HG02938 (cell line): ENCODE data around the gene UBR7.

Experiments used
- ATAC-seq: cut with Tn5 transposase; IDR thresholded peaks from one replicate; pipeline ENCODE4 v1.9.1; 2021; ENCODE audit warnings: mild to moderate bottlenecking, moderate library complexity; ENCODE audit not compliant: unreplicated experiment

The UBR7 gene

DNA sequence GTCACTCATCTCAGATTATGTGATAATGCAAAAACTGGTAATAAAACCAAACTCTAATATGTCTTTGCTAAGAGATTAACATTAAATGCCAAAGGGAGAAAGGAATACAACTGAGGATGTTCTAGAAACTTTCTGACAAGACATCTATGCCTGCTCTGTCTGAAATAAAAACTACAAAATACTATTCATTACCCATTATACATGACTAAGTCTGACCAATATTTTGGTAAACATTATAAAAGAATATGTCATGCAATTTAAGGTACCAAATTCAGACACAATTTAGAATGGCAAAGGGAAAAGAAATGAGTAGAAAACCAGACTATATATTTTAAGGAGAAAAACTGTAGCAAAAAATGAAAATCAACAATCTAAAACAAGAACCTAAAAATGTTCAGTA is 39.5 kb downstream of the UBR7 start:
- no peak for ATAC-seq

DNA sequence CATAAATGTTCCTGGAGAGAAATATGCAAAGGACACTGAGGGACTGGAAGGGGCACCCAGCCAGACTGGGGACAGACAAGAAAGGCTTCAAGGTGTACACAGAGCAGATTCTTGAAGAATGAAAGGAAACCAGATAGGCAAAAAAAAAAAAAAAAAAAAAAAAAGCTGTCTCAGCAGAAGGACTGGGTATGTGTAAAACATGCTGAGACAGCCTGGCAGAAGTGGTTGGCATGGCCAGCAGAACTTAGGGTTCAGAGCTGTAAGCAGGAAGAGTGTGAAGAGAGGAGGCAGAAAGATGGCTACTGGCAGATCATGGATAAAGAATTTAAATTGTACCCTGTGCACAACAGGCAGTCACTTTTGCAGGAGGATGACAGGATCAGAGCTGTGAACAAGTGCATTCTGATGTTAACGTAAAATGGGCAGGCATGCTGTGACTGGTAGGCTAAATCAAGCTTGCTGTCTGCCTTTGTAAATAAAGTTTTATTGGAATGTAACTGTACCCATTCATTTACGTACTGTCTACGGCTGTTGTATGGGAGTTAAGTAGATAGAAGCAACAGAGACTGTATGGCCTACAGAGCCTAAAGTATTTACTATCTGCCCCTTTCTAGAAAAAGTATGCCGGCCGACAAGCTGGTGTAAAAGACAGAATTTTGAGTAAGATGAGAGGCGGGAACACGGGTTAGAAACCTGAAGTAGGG is 42.2 kb downstream of the UBR7 start:
- ATAC-seq: no peak

DNA sequence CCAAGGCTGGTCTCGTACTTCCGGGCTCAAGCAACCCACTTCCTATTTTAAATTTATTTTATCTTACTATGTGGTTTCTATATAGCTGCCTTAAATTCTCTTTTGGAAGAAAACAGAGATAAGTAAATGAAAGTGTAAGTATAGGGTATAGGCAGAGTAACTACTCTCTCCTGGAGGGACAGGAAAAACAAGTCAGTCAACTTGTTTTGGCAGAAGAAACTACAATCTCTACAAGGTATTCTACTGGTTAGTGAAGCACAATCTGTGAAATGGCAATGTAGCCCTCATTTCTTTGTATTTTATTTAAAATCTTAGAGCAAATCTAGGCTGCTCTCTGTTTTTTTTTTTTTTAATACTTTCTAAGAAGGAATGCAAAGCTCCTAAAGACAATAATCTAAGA is 55.4 kb downstream of the UBR7 start:
- ATAC-seq: no peak

DNA sequence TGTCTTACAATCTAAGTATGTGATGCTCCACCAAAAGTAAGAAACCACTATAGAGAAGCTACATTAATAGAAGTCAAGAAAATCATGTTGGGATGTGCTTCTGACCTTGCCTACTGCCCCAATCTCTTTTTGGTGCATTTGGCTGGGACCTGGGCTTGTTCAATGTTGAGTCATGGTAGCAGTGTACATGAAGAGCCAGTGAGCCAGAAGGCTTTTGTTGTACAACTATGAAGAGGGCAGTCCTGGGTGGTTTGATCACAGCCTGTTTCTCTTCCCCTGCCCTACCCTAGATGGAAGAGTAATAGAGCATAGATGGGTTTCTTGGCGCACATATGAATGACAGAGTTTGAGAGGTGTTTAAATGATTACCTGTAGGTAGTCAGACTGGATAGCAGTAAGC is 56.4 kb downstream of the UBR7 start:
- ATAC-seq: no peak

DNA sequence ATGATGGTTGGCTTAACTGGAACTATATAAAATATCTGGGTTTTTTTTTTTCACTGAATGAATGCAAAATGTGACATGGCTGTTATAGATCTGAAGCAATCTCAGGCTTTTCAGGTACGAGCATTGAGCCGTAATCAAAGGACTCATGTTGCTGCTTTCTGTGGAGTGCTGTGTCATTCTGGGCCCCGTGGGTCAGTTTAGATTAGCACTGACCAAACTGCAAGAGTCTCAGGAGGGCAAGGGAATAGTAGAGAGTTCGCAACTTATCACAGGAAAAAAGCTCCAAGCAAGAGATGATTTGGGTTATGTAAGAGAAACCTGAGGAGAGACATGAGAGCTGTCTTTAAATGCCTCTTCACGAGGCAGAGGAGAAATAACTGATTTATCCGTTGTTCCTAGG is 59.1 kb downstream of the UBR7 start:
- no peak for ATAC-seq

DNA sequence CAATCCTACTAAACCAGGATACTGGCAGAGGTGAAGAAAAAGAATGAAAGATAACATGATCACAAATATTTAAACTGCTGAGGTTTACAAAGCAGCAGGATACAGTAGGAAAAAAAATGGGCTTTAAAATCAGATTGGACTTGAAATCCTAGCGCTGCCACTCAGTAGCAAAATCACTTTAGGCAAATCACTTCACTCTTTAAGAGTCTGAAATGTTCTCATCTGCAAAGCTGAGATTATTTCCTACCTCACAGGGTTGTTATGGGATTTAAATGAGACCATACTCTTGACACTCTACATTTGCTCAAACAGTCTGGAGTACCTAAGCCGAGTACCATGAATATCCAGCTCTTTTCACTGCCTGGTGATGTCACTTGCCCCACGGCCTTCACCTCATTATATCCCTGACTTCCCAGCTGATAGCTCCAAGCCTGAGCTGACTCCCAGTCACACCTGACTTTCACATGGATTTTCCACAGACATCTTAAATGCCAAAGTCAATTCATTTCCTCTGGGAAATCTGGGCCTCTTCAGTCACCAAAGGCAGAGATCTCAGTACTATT is 60.2 kb downstream of the UBR7 start:
- no peak for ATAC-seq

DNA sequence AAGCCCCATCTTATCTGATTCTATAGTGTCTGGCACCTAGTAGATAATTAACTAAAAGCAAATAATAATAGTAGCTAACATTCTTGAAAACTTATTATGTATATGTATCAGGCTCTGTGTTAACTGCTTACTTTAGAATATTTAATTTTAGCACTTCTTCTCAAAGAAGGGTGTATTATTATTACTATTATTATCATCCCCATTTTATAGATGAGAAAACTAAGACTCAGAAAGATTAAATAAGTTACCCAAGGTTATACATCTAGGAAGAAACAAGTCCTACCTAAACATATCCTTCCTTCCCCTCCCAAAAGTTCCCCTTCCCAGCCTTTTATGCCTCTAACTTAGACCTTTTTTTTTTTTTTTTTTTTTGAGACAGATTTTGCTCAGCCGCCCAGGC is 61.4 kb downstream of the UBR7 start:
- no peak for ATAC-seq

DNA sequence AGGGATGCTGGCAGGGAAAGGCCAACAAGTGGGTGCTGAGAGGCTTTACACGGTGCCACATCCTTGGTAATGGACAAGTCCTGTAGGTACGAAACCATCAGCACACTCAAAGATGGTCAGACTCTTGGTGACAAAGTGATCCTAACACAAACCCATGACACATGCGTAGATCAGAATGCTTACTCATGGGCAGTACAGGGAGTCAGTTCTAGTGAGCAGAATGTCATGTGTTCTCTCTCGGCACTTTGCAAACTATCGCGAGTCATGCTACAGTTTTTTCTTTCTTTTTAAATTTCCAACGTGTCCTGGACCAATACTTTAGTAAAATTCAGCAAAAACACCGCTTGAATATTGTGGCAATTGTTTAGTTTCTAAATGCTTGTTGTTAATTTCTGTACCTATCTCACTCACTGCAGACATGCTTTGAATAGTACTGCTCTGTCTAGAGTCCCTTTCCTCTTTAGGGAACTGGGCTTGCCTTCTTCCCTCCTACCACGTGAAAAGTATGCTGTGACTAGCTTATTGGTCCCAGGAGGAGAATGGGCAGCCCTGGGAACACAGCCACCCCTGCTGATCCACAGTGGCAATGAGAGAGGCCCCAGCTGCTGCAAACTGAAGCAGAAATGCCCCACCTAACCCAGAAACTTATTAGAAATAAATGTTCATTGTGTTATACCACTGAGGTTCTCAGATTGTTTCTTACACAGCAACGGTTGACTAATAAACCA is 62.4 kb downstream of the UBR7 start:
- no peak for ATAC-seq

DNA sequence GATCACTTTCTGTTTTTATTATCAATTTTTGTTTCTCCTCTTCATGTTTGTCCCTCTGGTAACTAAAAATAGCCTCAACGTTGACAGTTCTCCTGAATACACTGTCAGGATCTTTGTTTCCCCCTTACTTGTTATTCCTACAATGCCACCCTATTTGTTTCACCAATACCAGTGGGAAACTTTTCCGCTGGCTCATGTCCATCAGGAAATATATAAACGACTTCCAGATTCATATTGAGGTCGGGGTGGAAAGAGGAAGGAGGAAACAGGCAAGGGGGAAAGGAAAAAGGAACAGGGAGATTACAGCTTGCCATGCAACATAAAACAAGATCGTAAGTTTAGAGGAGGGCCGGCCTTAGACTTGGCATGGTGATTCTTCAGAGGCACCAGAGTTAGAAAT is 64.1 kb downstream of the UBR7 start:
- ATAC-seq: no peak

DNA sequence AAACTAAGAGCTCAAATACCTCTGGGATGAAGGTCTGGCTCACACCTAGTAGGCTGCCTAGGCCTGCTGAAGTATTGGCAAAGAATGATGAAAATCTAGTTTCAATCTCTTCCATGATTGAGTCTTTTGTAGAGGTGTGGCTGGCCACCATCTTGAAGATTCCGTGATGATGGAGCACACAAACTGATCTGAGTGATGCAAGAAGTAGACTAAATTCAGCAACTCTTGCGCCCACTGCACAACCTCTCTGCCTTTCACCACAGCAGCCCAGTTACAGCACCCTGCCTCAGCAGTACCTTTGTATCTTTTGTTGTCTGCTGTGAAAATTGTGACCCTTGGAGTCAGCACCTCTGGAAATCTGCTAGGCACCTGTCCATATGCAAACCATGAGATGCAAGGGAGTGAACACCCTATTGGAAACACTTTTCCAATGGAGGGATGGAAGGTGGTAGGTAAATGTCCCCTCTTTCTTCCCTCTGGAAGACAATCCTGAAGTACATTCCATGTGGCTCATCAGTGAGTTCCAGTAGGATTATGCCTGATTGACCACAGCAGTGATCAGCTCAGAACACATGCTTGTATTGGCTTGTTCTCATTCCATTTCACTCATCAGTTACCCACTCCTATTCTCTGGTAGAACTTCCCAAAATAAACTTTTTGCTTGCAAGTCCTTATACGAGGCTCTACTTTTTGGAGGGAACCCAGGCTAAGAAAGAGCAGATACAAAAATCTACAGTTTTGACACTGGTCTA is 67.2 kb downstream of the UBR7 start:
- no peak for ATAC-seq

DNA sequence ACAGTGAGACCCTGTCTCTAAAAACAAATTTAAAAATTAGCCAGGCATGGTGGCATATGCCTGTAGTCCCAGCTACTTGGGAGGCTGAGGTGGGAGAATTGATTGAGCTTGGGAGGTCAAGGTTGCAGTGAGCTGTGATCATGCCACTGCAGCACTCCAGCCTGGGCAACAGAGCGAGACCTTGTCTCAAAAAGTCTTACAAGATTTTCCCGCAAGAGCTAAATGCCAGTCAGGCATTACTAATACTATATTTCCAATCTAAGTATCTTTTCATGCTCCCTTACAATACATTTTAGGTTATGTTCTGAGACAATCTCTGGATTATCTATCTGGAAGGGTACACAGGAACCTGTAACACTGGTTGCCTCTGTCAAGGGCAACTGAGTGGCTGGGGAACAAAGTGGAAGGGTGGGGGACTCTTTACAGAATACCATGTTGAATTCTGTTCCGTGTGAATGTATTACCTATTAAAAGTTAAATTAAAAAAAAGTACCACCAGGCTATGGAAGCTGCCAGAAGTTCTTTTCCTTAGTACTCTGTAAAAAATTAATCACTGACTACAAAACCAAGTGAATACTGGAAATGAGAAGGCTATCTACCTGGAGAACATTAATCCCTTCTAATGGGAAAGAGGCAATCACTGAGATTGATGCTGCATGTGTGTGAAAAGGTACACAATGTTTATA is 69.1 kb downstream of the UBR7 start:
- ATAC-seq: no peak
